Subcutaneous adipose tissue (tissue), 4 donors: ENCODE data around the gene MRPL3. TPM values are rescaled to one million over a fixed set of nuclear protein-coding genes. Genes with fewer than 3 reads are reported as not detected.

ENCODE experiments used
- total RNA-seq, 4 donors: library from RNA; depleted of rRNA; stranded (reverse); fragments of >200 nt; gene quantifications; one replicate each; pipeline ENCODE4 v1.1.0, GENCODE V29; 2016
- TF ChIP-seq, protein P1 (sequence below): fragments of 450-650 bp; IDR thresholded peaks from one replicate; pipeline ENCODE4 v1.5.1; 2016; ENCODE audit warnings: low read depth, mild to moderate bottlenecking, control low read depth, antibody characterized with exemption, moderate library complexity

MRPL3 gene
- total RNA-seq, 4 donors from 2014 or later: 51.4 to 118 (median 62.7) TPM

DNA sequence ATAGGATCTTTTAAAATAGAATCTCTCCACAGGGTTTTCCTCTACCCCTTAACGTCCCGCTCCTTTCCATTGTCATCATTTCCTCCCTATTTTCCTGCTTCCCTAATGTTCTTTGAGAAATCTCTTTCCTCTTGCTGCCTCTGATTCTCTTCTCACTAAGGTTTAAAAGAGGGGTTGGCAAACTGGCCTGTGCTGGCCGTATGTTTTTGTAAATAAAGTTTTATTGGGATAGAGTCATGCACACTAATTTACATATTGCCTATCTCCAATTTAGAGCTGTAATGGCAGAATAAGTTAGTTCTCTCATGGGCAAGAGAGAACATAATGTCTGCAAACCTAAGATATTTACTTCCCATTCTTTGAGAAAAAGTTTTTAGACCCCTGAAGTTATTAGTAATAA, 25.0 kb downstream of the MRPL3 start:
- TF ChIP-seq, protein P1, sequence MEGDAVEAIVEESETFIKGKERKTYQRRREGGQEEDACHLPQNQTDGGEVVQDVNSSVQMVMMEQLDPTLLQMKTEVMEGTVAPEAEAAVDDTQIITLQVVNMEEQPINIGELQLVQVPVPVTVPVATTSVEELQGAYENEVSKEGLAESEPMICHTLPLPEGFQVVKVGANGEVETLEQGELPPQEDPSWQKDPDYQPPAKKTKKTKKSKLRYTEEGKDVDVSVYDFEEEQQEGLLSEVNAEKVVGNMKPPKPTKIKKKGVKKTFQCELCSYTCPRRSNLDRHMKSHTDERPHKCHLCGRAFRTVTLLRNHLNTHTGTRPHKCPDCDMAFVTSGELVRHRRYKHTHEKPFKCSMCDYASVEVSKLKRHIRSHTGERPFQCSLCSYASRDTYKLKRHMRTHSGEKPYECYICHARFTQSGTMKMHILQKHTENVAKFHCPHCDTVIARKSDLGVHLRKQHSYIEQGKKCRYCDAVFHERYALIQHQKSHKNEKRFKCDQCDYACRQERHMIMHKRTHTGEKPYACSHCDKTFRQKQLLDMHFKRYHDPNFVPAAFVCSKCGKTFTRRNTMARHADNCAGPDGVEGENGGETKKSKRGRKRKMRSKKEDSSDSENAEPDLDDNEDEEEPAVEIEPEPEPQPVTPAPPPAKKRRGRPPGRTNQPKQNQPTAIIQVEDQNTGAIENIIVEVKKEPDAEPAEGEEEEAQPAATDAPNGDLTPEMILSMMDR: no peak

DNA sequence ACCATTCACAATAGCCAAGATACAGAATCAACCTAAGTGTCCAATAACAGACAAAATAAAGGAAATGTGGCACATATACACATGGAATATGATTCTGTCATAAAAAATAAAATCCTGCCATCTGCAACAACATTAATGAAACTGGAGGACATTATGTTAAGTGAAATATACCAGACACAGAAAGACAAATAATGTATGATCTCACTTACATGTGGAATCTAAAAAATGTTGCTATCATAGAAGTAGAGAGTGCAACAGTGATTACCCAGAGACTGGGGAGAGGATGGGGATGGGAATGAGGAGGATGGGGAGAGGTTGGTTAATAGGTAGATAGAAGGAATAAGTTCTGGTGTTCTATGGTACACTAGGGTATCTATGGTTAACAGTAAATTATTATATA, 28.7 kb downstream of the MRPL3 start:
- TF ChIP-seq, protein P1: no peak

DNA sequence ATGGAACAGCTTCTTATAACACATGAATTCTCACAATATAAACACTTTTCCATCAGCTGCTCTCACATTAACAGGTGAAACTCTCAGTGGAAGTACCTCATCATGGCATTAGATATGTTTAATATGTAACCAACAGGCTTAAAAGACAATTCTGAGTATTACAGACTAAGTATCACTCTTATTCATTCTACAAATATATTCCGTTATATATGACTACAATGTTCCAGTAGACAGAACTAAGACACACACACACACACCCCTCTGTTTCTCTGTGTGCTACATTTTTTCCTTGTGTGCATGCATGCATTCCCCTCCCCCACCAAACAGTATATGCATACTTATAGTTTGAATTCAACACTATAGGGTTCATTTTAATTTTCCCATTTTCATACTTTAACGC, 32.4 kb downstream of the MRPL3 start:
- TF ChIP-seq, protein P1: no peak

DNA sequence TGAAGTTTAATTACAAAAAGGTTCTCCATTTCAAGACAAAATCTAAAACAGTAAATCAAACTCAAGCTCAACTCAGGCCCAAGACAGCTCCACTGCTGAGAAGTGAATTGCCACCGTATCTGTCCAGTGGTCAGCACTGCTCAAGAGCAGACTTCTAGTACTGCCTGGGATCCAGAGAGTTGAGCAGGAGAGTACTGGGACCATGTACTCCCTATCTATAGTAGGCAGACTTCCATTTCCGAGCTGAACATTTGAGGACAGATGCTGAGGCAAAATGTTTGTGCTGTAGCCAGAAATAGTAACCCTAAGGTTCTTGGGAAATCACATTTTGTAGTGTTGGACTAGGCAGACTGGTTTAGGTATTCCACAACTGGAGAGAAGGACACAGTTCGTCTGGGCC, 44.1 kb downstream of the MRPL3 start:
- TF ChIP-seq, protein P1: no peak

DNA sequence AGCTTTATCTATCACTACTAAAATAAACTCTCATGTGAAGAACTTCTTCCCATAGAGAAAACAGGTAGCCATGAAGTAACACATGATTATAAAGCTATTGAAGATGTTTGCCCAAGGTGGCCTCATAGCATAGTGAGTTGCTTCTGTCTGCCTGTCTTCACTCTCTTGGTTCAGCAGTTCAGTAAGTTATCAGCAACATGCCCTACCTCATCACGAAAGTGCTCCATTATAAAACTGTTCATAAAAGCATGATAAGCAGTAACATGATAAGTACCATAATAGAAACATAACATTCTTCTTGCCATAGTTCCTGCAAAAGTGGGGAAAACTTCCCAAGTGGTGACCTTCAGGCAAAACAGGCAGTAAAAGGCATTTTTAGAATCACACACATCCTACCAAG, 45.6 kb downstream of the MRPL3 start:
- TF ChIP-seq, protein P1: no peak

DNA sequence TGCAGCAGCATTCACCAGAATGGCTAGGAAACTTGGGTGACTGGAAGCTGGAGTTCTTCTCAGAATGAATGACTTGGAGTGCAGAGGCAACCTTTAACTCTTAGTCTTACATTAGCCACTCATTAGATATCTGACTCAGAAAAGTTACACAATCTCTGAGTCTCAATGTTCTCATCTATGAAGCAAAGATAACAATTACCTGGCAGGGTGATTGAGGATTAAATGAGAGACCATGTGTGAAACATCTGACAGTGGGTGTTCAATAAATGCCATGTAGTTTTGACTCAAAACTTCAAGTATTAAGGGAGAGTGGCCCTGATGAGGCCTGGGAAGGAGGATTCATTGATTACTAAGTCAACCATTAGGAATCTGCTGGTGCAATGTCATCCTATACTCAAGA, 48.3 kb downstream of the MRPL3 start:
- TF ChIP-seq, protein P1: no peak

DNA sequence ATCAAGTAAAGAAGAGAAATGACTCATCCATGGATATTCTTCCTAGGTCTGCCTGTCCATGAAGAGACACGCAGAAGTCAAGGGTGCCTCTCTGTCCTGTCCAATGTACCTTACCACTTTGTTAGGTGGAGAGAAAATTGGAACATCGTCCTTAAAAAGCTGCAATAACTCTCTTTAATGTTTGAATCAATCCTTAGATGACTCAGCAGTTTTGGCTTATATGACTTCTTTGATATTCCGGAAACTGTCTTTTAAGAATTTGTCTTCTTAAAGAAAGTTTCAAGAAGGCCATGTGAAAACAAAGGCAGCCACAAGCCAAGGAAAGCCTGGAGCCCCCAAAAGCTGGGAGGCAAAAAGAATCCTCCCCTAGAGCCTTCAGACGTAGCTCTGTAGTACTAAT, 49.2 kb downstream of the MRPL3 start:
- TF ChIP-seq, protein P1: no peak
